ENCODE measurements around the gene CWC27.

The CWC27 gene

GRCh38 chr5:65062469-65063083 is 293.8 kb downstream of the CWC27 start:
- no peak for TF ChIP-seq CTCF (IDR thresholded peaks at IDR 0.05; ENCODE audit: extremely low read depth, missing control alignments)
- no peak for DNase-seq (ENCODE audit: low spot score)

GRCh38 chr5:65065001-65065511 is 296.3 kb downstream of the CWC27 start:
- TF ChIP-seq CTCF (IDR thresholded peaks at IDR 0.05; ENCODE audit: extremely low read depth, missing control alignments): no peak
- DNase-seq (ENCODE audit: low spot score): no peak

- no peak for TF ChIP-seq CTCF (IDR thresholded peaks at IDR 0.05; ENCODE audit: extremely low read depth, missing control alignments)
- peak; percentile 36 for DNase-seq (ENCODE audit: low spot score)
These were observed 297.8 kb downstream of the CWC27 start for GRCh38 chr5:65066387-65067146.

GRCh38 chr5:65067147-65067506 is 298.4 kb downstream of the CWC27 start:
- DNase-seq (ENCODE audit: low spot score): no peak
- no peak for TF ChIP-seq CTCF (IDR thresholded peaks at IDR 0.05; ENCODE audit: extremely low read depth, missing control alignments)

Measured in GM20000 (cell line).